Adipocyte (in vitro differentiated cells): ENCODE data around the gene NDUFA8.

Source experiments
- DNase-seq: peaks from one replicate; pipeline ENCODE4 v3.0.0-alpha.2; 2015; ENCODE audit warnings: low read depth
- H3K27me3 ChIP-seq: replicated peaks from 2 replicates; pipeline ENCODE4 v1.7.0; 2013; ENCODE audit warnings: mild to moderate bottlenecking, low read length, moderate library complexity; ENCODE audit not compliant: control insufficient read depth, insufficient read depth
- H3K36me3 ChIP-seq: 2 replicates; pipeline ENCODE4 v1.7.0; 2013; ENCODE audit warnings: low read length, mild to moderate bottlenecking, moderate library complexity; ENCODE audit not compliant: control insufficient read depth, insufficient read depth, severe bottlenecking
- H3K4me1 ChIP-seq: 2 replicates; pipeline ENCODE4 v1.7.0; 2013; ENCODE audit warnings: mild to moderate bottlenecking, low read length, moderate library complexity; ENCODE audit not compliant: control insufficient read depth, insufficient read depth
- H3K4me3 ChIP-seq: 2 replicates; pipeline ENCODE4 v1.7.0; 2013; ENCODE audit warnings: mild to moderate bottlenecking, low read length, moderate library complexity
- H3K9ac ChIP-seq: 2 replicates; pipeline ENCODE4 v1.7.0; 2013; ENCODE audit warnings: mild to moderate bottlenecking, low read length, moderate library complexity
- H3K9me3 ChIP-seq: 2 replicates; pipeline ENCODE4 v1.7.0; 2013; ENCODE audit warnings: mild to moderate bottlenecking, low read length, moderate library complexity; ENCODE audit not compliant: control insufficient read depth

NDUFA8 gene

DNA sequence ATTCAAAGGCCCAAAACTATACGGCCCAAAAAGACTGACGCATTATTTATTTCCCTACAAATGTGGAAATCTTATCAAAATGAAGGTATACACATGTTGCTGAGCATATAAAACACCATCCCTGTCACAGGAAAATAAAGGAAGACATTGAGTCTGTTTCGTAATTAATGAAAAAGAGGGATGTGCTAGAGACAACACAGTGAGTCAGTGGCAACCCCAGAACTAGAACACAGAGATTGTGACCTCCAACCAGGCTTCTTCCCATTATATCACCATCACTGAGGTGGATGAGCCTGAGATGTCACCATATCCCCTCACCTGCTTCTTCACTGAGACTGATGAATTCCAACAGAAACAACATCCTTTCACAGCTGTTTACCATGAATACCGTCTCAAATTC lies 3.8 kb downstream of the NDUFA8 start:
- H3K27me3 ChIP-seq, result no peaks in the 10 kb centered on the region
- peaks cover 5% of the 10 kb centered on the region for H3K36me3 ChIP-seq
- H3K4me3 ChIP-seq, result no peak overlapping the region
- peaks cover 26% of the 10 kb centered on the region for H3K4me1 ChIP-seq
- H3K9ac ChIP-seq, result no peak overlapping the region
- H3K9me3 ChIP-seq, result no peaks in the 10 kb centered on the region
- no peak for DNase-seq

DNA sequence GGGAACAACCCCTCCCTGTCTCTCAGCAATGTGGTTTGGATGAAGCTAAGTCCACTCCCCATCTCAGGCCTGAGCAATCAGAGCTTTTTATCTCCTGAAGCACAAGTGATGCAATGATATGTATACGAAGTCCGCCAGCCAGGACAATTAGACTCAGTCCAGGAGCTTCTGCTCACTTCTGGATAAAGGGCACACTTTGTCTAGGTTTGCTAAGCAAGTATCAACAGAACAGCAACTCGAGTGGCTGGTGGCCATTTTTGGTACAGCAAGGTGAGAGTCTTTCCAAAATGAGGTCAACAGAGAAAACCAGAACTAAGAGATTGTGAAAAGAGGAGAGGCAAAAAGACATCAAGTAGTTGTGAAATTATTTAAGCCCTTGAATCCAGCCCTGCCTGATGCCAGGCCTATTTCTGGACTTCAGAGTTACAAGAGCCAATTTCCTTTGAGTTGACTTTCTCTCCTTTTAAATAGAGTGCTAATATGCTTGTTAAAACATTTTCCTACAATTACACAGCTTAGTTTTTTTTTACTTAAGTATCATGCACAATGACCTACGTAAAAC lies 8.2 kb downstream of the NDUFA8 start:
- H3K9me3 ChIP-seq, result no peaks in the 10 kb centered on the region
- H3K27me3 ChIP-seq, result no peaks in the 10 kb centered on the region
- DNase-seq, result no peak
- no peak overlapping the region for H3K4me3 ChIP-seq
- H3K36me3 ChIP-seq, result peaks cover 34% of the 10 kb centered on the region
- H3K4me1 ChIP-seq, result peaks cover 19% of the 10 kb centered on the region
- no peak overlapping the region for H3K9ac ChIP-seq

DNA sequence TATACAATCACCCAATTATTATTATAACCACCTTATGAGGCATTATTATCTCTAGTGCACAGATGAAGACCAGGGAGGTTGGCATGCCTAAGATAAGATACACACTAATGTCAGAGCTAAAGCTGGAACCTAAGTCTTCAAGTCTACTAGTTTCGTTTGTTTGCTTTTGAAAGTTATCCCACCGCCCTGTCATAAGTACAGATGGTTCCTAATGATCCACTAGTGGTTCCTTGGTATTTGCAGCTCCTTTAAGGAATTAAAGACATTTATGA lies 14.1 kb downstream of the NDUFA8 start:
- DNase-seq, result no peak
- Histone ChIP-seq H3K27me3 (no peaks in the 10 kb centered on the region), H3K9me3 (no peaks in the 10 kb centered on the region), H3K9ac (no peak overlapping the region), H3K36me3 (peaks cover 69% of the 10 kb centered on the region), H3K4me3 (no peak overlapping the region), H3K4me1 (no peaks in the 10 kb centered on the region)

DNA sequence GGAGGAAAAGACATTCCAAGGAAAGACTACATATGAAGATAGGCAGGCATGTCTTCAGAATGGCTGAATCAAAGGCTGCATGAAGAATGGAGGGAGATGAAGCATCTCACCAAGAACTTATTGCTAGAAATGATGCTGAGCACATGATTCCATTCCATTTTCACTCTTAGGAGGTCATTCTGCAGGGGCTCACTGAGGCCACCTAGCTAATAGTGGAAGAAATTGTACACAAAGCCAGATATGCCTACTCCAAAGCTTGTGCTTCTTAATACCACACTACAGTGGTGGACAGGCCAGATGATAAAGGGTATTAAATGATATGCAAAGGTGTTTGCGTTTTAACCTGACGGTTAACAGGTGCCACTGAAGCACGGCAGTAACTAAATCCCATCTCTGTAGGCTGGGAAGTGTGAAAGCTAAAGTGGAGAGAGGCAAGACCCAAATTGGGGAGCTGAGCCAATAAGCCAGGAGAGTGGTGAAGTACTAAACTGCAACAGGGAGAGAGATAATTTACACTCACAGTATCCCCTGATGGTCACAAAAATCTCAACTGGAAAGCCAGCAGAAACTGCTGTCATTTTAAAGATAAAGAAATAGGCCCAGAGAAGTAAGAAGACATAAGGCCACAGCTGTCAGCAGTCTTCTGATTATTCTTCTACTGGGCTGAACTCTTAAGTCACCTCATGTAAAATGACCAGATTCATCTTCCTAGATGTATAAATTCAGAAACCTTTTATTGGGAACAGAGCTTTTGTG lies 14.6 kb downstream of the NDUFA8 start:
- no peaks in the 10 kb centered on the region for H3K4me1 ChIP-seq
- H3K4me3 ChIP-seq, result no peak overlapping the region
- no peak overlapping the region for H3K9ac ChIP-seq
- H3K27me3 ChIP-seq, result no peaks in the 10 kb centered on the region
- DNase-seq, result no peak
- H3K36me3 ChIP-seq, result peaks cover 69% of the 10 kb centered on the region
- H3K9me3 ChIP-seq, result no peaks in the 10 kb centered on the region

DNA sequence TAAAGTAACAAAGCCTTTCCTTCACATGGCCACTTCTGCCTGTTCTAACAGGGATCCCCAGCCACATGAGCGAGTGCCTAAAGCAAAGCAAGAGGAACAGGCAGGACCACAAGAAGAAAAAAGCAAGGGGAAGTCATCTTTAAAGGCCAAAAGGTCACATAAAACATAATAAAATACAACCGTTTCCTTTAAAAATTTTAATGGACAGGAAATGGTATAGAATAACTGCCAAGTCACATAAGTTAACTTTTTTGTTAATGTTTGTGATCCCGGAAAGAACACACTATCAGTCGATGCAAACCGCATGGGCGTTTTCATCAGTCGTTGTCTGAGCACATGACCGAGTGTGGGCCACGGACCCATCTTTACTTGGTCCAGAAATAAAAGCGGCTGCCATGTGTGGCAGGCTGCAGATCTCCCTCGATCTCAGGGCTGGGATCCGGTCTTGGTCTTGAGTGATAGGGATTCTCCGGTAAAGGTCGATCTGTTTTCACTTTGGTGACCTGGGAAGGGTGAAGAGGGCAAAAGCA lies 15.6 kb downstream of the NDUFA8 start:
- peaks cover 66% of the 10 kb centered on the region for H3K36me3 ChIP-seq
- DNase-seq, result no peak
- no peaks in the 10 kb centered on the region for H3K4me1 ChIP-seq
- H3K27me3 ChIP-seq, result no peaks in the 10 kb centered on the region
- H3K4me3 ChIP-seq, result no peak overlapping the region
- H3K9me3 ChIP-seq, result no peaks in the 10 kb centered on the region
- no peak overlapping the region for H3K9ac ChIP-seq

DNA sequence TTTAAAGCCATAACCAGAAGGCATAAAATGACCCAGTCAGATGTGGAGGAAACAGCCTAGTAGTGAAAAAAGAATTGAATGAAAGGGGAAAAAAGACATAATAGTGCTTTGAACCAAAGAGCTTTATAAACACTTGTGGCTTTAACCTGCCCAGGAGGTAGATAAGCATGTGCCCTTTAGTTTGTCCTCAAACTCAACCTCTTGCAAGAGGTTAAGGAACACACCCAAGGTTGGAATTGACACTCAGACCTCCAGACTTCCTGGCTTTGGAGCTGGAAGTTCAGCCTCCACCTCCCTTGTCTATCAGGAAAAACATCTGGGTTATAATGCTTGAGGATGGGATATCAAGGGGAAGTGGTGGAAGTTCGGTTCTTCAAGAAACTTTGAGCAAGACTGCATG lies 16.3 kb downstream of the NDUFA8 start:
- Histone ChIP-seq H3K9ac (no peak overlapping the region), H3K27me3 (no peaks in the 10 kb centered on the region), H3K4me3 (no peak overlapping the region), H3K36me3 (peaks cover 59% of the 10 kb centered on the region), H3K4me1 (no peaks in the 10 kb centered on the region), H3K9me3 (no peaks in the 10 kb centered on the region)
- DNase-seq, result no peak

DNA sequence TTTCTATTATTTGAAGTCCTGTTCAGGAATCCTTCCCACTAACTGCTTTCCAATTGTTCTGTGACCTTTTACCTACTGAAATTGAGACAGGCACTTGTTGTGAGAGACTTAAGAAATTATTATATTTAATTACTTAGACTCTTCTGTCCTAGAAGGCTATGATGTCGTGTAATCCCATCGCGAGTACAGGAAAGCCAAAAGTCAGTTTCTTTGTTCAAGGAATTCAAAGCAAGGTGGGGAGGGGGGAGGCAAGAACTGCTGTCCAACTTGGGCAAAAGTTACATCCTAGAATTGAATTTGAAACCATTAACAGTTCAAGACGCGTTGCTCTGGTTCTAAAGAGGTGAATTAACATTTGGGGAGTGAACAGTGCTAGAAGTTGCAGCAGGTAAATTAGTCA lies 17.9 kb downstream of the NDUFA8 start:
- no peaks in the 10 kb centered on the region for H3K27me3 ChIP-seq
- H3K36me3 ChIP-seq, result peaks cover 43% of the 10 kb centered on the region
- H3K9me3 ChIP-seq, result no peaks in the 10 kb centered on the region
- no peak overlapping the region for H3K9ac ChIP-seq
- DNase-seq, result no peak
- no peaks in the 10 kb centered on the region for H3K4me1 ChIP-seq
- no peak overlapping the region for H3K4me3 ChIP-seq

DNA sequence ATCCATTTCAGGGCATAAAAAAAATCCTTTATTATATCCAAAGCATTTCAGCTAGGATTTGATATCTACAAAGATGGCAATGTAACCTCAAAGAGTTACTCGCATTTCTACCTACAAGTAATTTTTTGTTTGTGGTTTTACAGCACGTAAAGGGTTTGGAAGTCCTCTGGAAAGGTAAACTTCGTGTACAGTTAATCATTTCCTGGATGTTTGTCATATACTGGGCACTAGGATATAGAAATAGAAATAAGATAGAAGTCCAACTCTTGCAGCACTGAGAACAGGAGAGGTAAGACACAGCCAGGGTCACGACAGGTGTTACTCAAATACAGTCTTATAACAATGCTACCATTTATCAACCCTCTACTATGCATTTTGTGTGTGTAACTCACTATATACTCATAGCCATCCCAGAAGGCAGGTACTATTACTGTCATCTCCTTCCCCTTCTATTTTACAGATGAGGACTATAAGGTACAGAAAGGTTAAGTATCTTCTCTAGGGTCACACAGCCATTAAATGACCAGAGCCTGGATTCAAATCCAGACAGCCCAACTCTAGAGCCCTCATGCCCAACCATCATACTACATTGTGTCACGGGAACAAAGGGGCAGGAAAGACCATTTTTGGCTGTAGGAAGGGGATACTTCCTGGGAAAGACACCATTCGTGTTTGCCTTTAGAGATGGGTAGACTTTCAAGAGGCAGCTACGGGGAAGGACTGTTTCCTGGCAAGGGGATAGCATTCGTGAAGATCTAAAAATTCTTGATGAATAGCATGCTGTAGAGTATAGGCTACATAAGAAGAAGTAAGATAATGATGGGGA lies 19.0 kb downstream of the NDUFA8 start:
- DNase-seq, result no peak
- H3K9ac ChIP-seq, result no peak overlapping the region
- no peaks in the 10 kb centered on the region for H3K4me1 ChIP-seq
- no peaks in the 10 kb centered on the region for H3K9me3 ChIP-seq
- peaks cover 34% of the 10 kb centered on the region for H3K36me3 ChIP-seq
- no peaks in the 10 kb centered on the region for H3K27me3 ChIP-seq
- H3K4me3 ChIP-seq, result no peak overlapping the region

DNA sequence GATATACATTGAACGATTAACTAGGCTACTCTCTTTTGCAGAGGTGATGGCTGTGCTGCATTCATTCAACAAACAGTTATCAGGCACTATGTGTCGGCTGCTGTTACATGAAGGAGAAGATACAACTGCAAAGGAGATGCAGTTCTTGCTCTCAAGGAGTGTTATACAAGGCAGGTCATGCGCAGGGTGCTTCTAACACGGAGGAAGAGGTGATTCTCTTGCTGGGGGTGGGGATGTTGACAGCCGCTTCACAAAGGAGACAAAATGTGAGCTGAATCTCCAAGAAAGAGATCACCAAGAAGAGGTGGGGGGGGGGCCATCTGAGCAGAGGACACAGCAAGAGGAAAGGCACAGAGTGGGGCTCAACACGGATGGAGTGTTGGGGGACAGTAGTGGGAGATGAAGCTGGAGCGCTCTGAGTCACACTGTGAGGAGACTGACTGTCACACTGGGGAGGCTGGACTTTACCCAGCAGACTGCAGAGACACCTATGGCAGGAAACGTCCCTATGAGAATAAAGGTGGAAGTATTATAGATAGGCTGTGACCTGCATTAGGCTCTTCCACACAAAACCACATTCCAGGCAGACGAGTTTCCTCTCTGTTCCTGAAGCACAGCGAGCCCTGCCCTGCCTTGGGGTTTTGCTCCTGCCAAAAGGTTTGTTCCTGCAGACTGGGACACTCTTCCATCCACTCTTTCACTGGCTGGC lies 20.9 kb downstream of the NDUFA8 start:
- DNase-seq, result no peak
- H3K4me3 ChIP-seq, result no peak overlapping the region
- H3K36me3 ChIP-seq, result peaks cover 15% of the 10 kb centered on the region
- no peaks in the 10 kb centered on the region for H3K9me3 ChIP-seq
- H3K9ac ChIP-seq, result no peak overlapping the region
- H3K27me3 ChIP-seq, result no peaks in the 10 kb centered on the region
- peaks cover 10% of the 10 kb centered on the region for H3K4me1 ChIP-seq

DNA sequence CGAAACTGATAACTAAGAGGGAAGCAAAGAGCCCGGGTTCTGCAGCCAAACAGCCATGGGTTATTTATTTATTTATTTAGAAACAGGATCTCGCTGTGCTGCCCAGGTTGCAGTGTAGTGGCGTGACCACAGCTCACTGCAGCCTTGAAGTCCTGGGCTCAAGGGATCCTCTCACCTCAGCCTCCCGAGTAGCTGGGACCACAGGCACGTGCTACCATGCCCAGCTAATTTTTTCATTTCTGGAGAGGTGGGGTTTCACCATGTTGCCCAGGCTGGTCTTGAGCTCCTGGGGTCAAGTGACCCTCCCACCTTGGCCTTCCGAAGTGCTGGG lies 24.1 kb downstream of the NDUFA8 start:
- no peaks in the 10 kb centered on the region for H3K36me3 ChIP-seq
- H3K4me3 ChIP-seq, result no peak overlapping the region
- H3K4me1 ChIP-seq, result peaks cover 10% of the 10 kb centered on the region
- H3K9me3 ChIP-seq, result no peaks in the 10 kb centered on the region
- peaks cover 17% of the 10 kb centered on the region for H3K27me3 ChIP-seq
- DNase-seq, result no peak
- no peak overlapping the region for H3K9ac ChIP-seq
